HepG2 (cell line): ENCODE measurements around the gene WDR18. TPM values are rescaled to one million over a fixed set of nuclear protein-coding genes. Genes with fewer than 3 reads are reported as not detected.

Source experiments
- CCDC6 ChIP-seq: sonication (generic); formaldehyde crosslinking; IDR thresholded peaks from 2 replicates; pipeline ENCODE4 v1.8.1; 2022; ENCODE audit warnings: mild to moderate bottlenecking, missing genetic modification reagents, moderate library complexity
- CEBPB ChIP-seq: IDR thresholded peaks from 2 replicates; pipeline ENCODE4 v1.6.1; 2011; ENCODE audit warnings: low read depth, low read length, improper control_type of control experiment, borderline replicate concordance
- FIP1L1 ChIP-seq: fragments of 200-400 bp; formaldehyde crosslinking; IDR thresholded peaks from 2 replicates; pipeline ENCODE4 v1.6.1; 2018; ENCODE audit warnings: low read depth, mild to moderate bottlenecking, low read length, moderate library complexity, borderline replicate concordance; ENCODE audit not compliant: insufficient read depth
- GTF3A ChIP-seq: sonication (generic); formaldehyde crosslinking; conservative IDR thresholded peaks from 2 replicates; pipeline ENCODE4 v1.4.0; 2020; ENCODE audit warnings: mild to moderate bottlenecking, missing genetic modification reagents
- HNF4A ChIP-seq: sonication (generic); formaldehyde crosslinking; IDR thresholded peaks from 2 replicates; pipeline ENCODE4 v1.4.0; 2020; ENCODE audit warnings: missing genetic modification reagents
- MAF1 ChIP-seq: sonication (generic); formaldehyde crosslinking; IDR thresholded peaks from 2 replicates; pipeline ENCODE4 v1.5.0; 2020; ENCODE audit warnings: missing genetic modification reagents, borderline replicate concordance
- MBNL3 ChIP-seq: fragments of 250-450 bp; sonication (Bioruptor Pico); conservative IDR thresholded peaks from 2 replicates; pipeline ENCODE4 v1.8.0; 2022; ENCODE audit warnings: mild to moderate bottlenecking, inconsistent platforms
- NONO ChIP-seq, 2 experiments: fragments of 450-650 bp in 1 of 2; sonication (generic) in 1 of 2; formaldehyde crosslinking in 1 of 2; IDR thresholded peaks in 1 of 2; conservative IDR thresholded peaks in 1 of 2; 2 replicates each; pipeline versions ENCODE4 v1.6.1 to v1.8.0; 2017 to 2022; ENCODE audit warnings: mild to moderate bottlenecking in 1 of 2, missing genetic modification reagents in 1 of 2, moderate library complexity in 1 of 2
- PAXIP1 ChIP-seq: sonication (generic); formaldehyde crosslinking; conservative IDR thresholded peaks from 2 replicates; pipeline ENCODE4 v1.4.0; 2020; ENCODE audit warnings: mild to moderate bottlenecking, missing genetic modification reagents, moderate library complexity
- ZBTB20 ChIP-seq: sonication (generic); formaldehyde crosslinking; IDR thresholded peaks from 2 replicates; pipeline ENCODE4 v1.8.1; 2023; ENCODE audit warnings: missing genetic modification reagents, low read depth, mild to moderate bottlenecking, borderline replicate concordance
- ZNF143 ChIP-seq: sonication (generic); formaldehyde crosslinking; IDR thresholded peaks from 2 replicates; pipeline ENCODE4 v1.4.0; 2020; ENCODE audit warnings: missing genetic modification reagents
- ZNF160 ChIP-seq: sonication (generic); formaldehyde crosslinking; IDR thresholded peaks from 2 replicates; pipeline ENCODE4 v1.8.0; 2022; ENCODE audit warnings: mild to moderate bottlenecking, inconsistent platforms, missing genetic modification reagents
- ZNF367 ChIP-seq: sonication (generic); formaldehyde crosslinking; IDR thresholded peaks from 2 replicates; pipeline ENCODE4 v1.4.0; 2020; ENCODE audit warnings: missing genetic modification reagents, borderline replicate concordance
- ZNF383 ChIP-seq: sonication (generic); formaldehyde crosslinking; IDR thresholded peaks from 2 replicates; pipeline ENCODE4 v1.4.0; 2020; ENCODE audit warnings: missing genetic modification reagents, mild to moderate bottlenecking, borderline replicate concordance
- ZNF512 ChIP-seq: sonication (generic); formaldehyde crosslinking; IDR thresholded peaks from 2 replicates; pipeline ENCODE4 v1.4.0; 2020; ENCODE audit warnings: mild to moderate bottlenecking, missing genetic modification reagents
- ZNF619 ChIP-seq: sonication (generic); formaldehyde crosslinking; IDR thresholded peaks from 2 replicates; pipeline ENCODE4 v1.4.0; 2020; ENCODE audit warnings: mild to moderate bottlenecking, missing genetic modification reagents
- ZNF772 ChIP-seq: sonication (generic); formaldehyde crosslinking; IDR thresholded peaks from 2 replicates; pipeline ENCODE4 v1.5.0; 2020; ENCODE audit warnings: mild to moderate bottlenecking, missing genetic modification reagents
- polyA plus RNA-seq, 8 experiments: library from polyadenylated mRNA; depleted of rRNA in 3 of 8; stranded (reverse) in 7 of 8; unstranded in 1 of 8; fragments of >200 nt; fragmentation: Illumina TruSeq in 4 of 8; extraction: Trizol in 4 of 8; gene quantifications; 2 replicates each; pipeline versions ENCODE4 v1.2.1 to v1.2.3, GENCODE V29; 2011 to 2016; ENCODE audit warnings: low read depth in 4 of 8, missing spikeins in 1 of 8, mixed read lengths in 1 of 8; ENCODE audit not compliant: insufficient read depth in 1 of 8
- total RNA-seq, 5 experiments: library from RNA; depleted of rRNA; stranded (reverse); fragments of >200 nt; fragmentation: Illumina TruSeq; extraction: Trizol; gene quantifications; 2 replicates each; pipeline ENCODE4 v1.2.3, GENCODE V29; 2016; ENCODE audit warnings: low read depth in 1 of 5
- TF ChIP-seq, protein P1 (sequence below): sonication (generic); formaldehyde crosslinking; IDR thresholded peaks from 2 replicates; pipeline ENCODE4 v1.4.0; 2020; ENCODE audit warnings: missing genetic modification reagents; ENCODE audit errors: not compliant biosample characterization
- TF ChIP-seq, protein P2 (sequence below): sonication (generic); formaldehyde crosslinking; IDR thresholded peaks from 2 replicates; pipeline ENCODE4 v1.8.1; 2023; ENCODE audit warnings: mild to moderate bottlenecking, missing genetic modification reagents
- TF ChIP-seq, protein P3 (sequence below): sonication (generic); formaldehyde crosslinking; IDR thresholded peaks from 2 replicates; pipeline ENCODE4 v1.8.0; 2022; ENCODE audit warnings: low read depth, missing genetic modification reagents

Gene WDR18
- total and polyA plus RNA-seq, 2 of the 13 experiments (the other 11 are each of a cell fraction or from before 2014, with no cell fraction given), result 36.4 to 47.6 TPM

- no peak for TF ChIP-seq PAXIP1
- TF ChIP-seq ZBTB20, result no peak
- peak; percentile 21; the same call in 1 of the 2 replicates for TF ChIP-seq HNF4A (CRISPR knock-in tag)
- TF ChIP-seq ZNF512 (CRISPR knock-in tag), result no peak
- TF ChIP-seq NONO (IDR thresholded peaks at IDR 0.05), result no peak
- no peak for TF ChIP-seq NONO (CRISPR knock-in tag; conservative IDR thresholded peaks at IDR 0.05)
- TF ChIP-seq ZNF160, result no peak
- 0 out of 2 replicates have a peak, but pooled peaks have one; percentile 26 for TF ChIP-seq MAF1 (CRISPR knock-in tag)
- no peak for TF ChIP-seq GTF3A
- TF ChIP-seq CCDC6 (CRISPR knock-in tag), result no peak
- no peak for TF ChIP-seq MBNL3
- TF ChIP-seq, protein P1, sequence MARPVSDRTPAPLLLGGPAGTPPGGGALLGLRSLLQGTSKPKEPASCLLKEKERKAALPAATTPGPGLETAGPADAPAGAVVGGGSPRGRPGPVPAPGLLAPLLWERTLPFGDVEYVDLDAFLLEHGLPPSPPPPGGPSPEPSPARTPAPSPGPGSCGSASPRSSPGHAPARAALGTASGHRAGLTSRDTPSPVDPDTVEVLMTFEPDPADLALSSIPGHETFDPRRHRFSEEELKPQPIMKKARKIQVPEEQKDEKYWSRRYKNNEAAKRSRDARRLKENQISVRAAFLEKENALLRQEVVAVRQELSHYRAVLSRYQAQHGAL (CRISPR knock-in tag), result no peak
- 0 out of 2 replicates have a peak, but pooled peaks have one; percentile 23 for TF ChIP-seq ZNF619
- TF ChIP-seq, protein P2, sequence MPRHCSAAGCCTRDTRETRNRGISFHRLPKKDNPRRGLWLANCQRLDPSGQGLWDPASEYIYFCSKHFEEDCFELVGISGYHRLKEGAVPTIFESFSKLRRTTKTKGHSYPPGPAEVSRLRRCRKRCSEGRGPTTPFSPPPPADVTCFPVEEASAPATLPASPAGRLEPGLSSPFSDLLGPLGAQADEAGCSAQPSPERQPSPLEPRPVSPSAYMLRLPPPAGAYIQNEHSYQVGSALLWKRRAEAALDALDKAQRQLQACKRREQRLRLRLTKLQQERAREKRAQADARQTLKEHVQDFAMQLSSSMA, result no peak
- 0 out of 2 replicates have a peak, but pooled peaks have one; percentile 28 for TF ChIP-seq ZNF143 (CRISPR knock-in tag)
- TF ChIP-seq ZNF383, result no peak
- TF ChIP-seq FIP1L1, result no peak
- TF ChIP-seq ZNF367, result no peak
- TF ChIP-seq, protein P3, sequence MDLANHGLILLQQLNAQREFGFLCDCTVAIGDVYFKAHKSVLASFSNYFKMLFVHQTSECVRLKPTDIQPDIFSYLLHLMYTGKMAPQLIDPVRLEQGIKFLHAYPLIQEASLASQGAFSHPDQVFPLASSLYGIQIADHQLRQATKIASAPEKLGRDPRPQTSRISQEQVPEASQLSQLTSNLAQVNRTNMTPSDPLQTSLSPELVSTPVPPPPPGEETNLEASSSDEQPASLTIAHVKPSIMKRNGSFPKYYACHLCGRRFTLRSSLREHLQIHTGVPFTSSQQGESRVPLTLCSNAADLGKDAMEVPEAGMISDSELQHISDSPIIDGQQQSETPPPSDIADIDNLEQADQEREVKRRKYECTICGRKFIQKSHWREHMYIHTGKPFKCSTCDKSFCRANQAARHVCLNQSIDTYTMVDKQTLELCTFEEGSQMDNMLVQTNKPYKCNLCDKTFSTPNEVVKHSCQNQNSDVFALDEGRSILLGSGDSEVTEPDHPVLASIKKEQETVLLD (CRISPR knock-in tag), result no peak; the same call in 1 of the 2 replicates
- no peak for TF ChIP-seq ZNF772 (CRISPR knock-in tag)
- no peak for TF ChIP-seq CEBPB
Observed at GRCh38 chr19:1019980-1020867, 36.1 kb downstream of the WDR18 start (continued).
